SKM-1 treated with dmso at 0.1 percent for 144 hours (cell line): ENCODE measurements around the gene TNFAIP3.
A peak's percentile ranks its signal among the peaks of the same experiment; 100 is the strongest.

ENCODE experiments used
- DNase-seq: peaks from one replicate; lab custom pipeline; 2025; ENCODE audit not compliant: unreplicated experiment; lab: John Stamatoyannopoulos, UW

The TNFAIP3 gene

DNA sequence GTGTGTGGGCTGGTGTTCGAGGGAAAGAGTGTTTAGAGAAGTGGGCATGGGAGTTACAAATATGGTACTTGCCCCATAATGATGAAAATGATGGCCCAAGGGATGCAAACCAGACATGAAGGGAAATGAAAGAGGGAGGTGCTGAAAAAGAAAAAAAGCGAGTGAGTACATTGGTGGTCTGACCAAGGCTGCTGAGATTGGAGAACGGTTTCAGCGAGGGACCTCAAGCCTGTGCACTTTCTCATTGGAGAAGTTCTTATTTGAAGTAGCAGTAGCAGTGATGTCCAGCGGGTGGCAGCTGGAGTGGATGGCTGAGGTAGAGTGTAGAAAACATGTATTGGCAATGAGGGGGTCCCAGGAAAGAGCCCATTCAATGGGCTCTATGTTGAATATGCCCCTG, 54.8 kb downstream of the TNFAIP3 start:
- DNase-seq = no peak

DNA sequence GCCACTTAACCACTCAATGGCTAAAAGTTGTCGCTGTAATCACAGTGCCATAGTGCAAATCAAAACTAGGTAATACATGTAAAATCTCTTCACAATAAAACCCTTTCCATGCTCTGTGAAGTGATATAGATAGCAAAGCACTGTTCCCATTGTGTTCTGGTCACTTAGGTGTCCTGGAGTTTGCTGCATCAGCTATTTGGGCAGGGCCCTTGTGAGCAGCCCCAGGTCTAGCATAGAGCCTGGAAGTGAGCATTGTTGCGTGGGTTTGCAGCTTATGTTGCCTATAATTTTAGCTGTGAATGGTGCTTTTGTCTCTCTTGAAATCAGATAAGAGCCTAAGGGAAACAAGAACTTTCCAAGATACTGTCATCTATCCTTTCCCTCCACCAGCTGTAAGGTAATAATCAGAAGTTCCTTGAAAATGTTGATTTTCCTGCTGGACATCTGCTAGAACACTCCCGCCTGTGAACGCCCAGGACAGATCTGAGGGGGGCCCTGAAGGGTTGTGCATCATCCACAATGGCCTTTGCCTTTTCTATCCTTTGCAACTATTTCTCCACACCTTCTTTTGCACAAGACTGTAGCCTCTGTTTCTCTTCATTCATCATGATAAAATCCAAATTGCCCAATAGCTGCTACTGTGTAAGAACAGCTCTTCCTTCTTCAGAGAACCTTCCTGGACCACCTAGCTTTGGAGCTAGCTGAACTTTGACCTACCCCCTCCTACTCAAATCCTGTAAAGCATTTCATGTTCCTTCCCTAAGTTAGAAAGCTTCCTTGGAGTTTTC, 57.0 kb downstream of the TNFAIP3 start:
- DNase-seq = peak; percentile 50

DNA sequence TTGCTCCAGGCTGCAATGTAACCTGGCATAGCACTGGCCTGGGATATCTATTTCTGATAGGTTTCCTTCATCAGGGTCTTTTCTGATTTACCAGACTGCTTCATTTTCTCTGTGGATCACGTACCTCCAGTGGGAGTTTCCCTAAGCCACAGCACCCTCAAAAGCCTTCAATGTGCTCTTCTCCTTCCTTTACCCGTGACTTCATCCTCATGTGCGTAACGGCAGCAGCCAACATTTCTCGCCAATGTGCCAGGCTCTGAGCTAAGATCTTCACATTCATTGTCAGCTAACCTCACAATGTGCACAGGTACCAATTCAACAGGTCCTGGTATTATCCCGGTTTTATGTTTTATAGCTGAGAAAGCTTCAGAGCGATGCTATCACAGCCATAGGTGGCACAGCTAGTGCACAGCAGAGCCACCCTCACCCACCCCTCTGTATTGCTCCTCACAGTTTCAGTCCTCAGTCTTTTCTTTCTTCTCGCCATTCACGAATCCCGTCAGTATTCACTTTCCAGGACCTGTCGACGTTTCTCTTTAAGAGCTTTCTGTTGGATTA, 58.2 kb downstream of the TNFAIP3 start:
- DNase-seq = no peak

DNA sequence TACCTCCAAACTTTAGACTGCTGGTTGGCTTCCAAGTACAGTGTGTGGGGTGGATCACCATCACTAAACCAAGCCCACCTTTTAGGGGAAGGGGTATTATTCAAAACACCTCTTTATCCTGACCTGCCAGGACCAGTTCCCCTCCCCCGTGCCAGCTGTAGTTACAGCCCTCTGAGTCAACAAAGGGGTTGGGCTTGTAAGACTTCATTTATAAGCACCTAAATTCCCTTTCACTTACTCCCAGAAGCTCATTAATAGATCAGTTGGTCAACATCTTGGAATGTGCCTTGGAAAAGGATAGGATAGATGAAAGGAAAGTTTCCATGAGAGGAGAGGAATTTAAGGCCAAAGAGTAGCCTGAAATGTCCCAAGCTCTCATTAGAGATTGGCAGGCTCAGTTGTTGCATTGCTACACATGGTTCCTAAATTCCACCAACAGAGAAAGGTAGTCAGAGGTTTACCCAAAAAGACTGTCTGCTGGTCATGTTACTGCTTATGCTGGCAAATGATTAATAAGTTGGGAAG, 59.2 kb downstream of the TNFAIP3 start:
- no peak for DNase-seq

DNA sequence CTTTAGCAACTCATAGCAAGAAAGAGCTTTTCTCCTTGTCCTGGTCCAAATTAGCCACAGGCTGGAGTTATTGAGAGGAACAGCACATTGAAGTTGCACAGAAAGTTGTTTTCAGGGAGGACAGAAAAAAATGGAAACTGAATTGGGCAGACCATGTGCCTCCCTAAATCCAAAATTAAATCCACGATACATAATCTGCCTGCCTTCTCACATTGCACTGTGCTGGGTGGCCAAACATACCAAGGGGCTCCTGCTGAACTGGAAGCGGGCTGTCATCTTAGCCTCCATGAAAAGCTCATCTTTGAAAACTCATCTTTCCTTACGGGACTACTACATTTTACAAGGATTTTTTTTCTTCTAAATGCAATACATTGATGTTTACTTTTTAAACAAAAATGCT, 59.9 kb downstream of the TNFAIP3 start:
- DNase-seq = no peak

DNA sequence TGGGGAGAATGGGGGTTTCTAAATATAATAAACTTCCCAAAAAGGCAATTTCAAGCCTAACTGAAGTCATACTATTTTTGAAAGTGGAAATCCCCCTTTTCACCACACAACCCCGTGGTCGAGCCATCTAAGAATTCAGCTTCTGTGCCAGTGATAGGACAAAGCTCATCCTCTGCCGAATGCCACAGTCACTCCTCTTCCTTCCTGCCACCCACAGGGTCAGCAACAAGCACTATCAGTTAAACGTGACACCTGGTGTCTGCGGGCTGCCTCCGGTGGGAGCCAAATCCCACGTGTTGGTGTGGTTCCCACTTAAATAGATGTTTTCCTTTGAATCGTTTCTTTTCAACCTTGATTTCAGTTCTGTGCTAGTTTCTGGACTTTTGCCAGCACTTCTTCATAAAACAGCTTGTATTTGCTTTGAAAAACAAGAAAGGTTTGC, 60.7 kb downstream of the TNFAIP3 start:
- DNase-seq = peak; percentile 38

DNA sequence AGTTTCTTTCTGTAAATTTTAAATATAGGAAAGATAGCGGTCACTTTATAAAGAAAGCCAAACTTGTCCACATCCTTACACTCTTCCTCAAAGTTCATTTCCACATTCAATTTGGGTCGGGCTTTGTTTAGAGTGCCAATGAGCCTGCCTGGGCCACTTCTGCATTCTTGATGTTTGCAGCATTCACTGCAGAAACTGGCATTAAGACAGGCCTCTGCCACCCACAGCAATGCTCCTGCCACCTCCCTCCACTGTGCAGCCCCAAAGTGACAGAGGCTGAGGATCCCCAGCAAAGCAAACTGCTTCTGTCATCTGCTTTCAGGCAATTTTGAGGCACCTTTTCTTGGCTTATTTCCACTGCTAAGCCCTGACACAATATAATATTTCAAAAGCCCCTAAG, 61.2 kb downstream of the TNFAIP3 start:
- DNase-seq = peak; percentile 53

DNA sequence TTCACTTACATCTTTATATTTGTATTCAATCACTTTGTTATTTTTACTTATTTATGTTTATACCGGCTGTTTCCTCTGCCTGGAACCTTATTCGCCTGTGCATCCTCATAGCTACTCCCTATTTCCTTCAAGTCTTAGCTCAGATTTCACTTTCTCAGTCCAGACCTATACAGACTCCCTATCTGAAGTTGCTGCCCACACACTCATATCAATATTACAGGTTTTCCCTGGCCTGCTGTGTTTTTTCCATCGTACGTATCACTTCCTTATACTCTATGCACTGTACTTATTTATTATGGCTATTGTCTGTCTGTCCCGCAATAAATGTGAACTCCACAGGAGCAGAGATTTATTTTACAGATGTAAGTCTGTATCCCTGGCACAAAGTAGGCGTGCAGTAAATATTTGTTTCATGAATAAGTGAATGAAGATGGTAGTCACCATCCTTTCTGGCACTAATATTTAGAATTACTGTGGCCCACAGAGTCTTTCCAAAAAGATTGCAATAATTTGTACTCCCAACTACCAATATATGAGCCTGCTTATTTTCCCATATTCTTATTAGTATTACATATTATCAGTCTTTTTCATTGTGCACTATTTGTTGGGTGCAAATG, 64.9 kb downstream of the TNFAIP3 start:
- DNase-seq = no peak
